K562 (cell line): ENCODE data around the gene ARHGAP28. TPM values are rescaled to one million over a fixed set of nuclear protein-coding genes. Genes with fewer than 3 reads are reported as not detected.

ENCODE experiments used
- CBX1 ChIP-seq: sonication (generic); IDR thresholded peaks from 2 replicates; pipeline ENCODE4 v1.6.1; 2016; ENCODE audit warnings: antibody characterized with exemption, low read depth, mild to moderate bottlenecking
- ELF1 ChIP-seq: fragments of 200-800 bp; sonication (Bioruptor generic); IDR thresholded peaks from 2 replicates; pipeline ENCODE4 v1.6.1; 2016; ENCODE audit warnings: missing genetic modification characterization, missing compliant biosample characterization
- FOXJ3 ChIP-seq: sonication (generic); formaldehyde crosslinking; IDR thresholded peaks from 2 replicates; pipeline ENCODE4 v1.4.0; 2020; ENCODE audit warnings: mild to moderate bottlenecking, missing genetic modification reagents
- FOXP4 ChIP-seq: sonication (generic); formaldehyde crosslinking; IDR thresholded peaks from 2 replicates; pipeline ENCODE4 v1.8.0; 2022; ENCODE audit warnings: mild to moderate bottlenecking, missing genetic modification reagents, borderline replicate concordance
- HNRNPLL ChIP-seq: fragments of 200-400 bp; formaldehyde crosslinking; IDR thresholded peaks from 2 replicates; pipeline ENCODE4 v1.6.1; 2017; ENCODE audit warnings: low read length, low read depth, mild to moderate bottlenecking; ENCODE audit not compliant: poor library complexity, severe bottlenecking
- HOXB6 ChIP-seq: fragments of 250-450 bp; sonication (Bioruptor Pico); IDR thresholded peaks from 2 replicates; pipeline ENCODE4 v1.5.1; 2022; ENCODE audit warnings: mild to moderate bottlenecking, borderline replicate concordance
- KLF1 ChIP-seq: fragments of 450-650 bp; IDR thresholded peaks from 2 replicates; pipeline ENCODE4 v1.6.1; 2016; ENCODE audit warnings: missing genetic modification characterization, missing compliant biosample characterization
- MIER1 ChIP-seq: fragments of 450-650 bp; IDR thresholded peaks from 2 replicates; pipeline ENCODE4 v1.6.1; 2016; ENCODE audit warnings: antibody characterized with exemption, mild to moderate bottlenecking, low read depth
- MXD1 ChIP-seq: fragments of 250-450 bp; sonication (Bioruptor Pico); IDR thresholded peaks from 2 replicates; pipeline ENCODE4 v1.8.0; 2021; ENCODE audit warnings: borderline replicate concordance, mild to moderate bottlenecking, moderate library complexity; ENCODE audit not compliant: poor library complexity, severe bottlenecking
- NFIC ChIP-seq: fragments of 450-650 bp; IDR thresholded peaks from 2 replicates; pipeline ENCODE4 v1.6.1; 2017; ENCODE audit warnings: mild to moderate bottlenecking, inconsistent platforms
- POLR2AphosphoS2 ChIP-seq: IDR thresholded peaks from 2 replicates; pipeline ENCODE4 v1.6.1; 2012; ENCODE audit warnings: low read length, improper control_type of control experiment
- RFX5 ChIP-seq: IDR thresholded peaks from 2 replicates; pipeline ENCODE4 v1.6.1; 2011; ENCODE audit warnings: low read depth, mild to moderate bottlenecking, improper control_type of control experiment, low read length
- polyA plus RNA-seq, 8 experiments: library from polyadenylated mRNA; depleted of rRNA in 4 of 8; stranded (reverse) in 5 of 8; unstranded in 3 of 8; fragments of >200 nt; fragmentation: Nextera tagmentation in 2 of 8; fragmentation: Illumina TruSeq in 1 of 8; extraction: Ambion mirVana in 2 of 8; extraction: Trizol in 1 of 8; gene quantifications; 2 replicates each; pipeline versions ENCODE4 v1.2.1 to v1.2.3, GENCODE V29; 2011 to 2014; ENCODE audit warnings: inconsistent platforms in 1 of 8, missing spikeins in 1 of 8
- total RNA-seq, 7 experiments: library from RNA; depleted of rRNA in 6 of 7; stranded (reverse); fragments of >200 nt in 6 of 7; fragmentation: Illumina TruSeq in 2 of 7; extraction: Trizol in 2 of 7; gene quantifications; 2 replicates each; pipeline versions ENCODE4 v1.2.1 to v1.2.3, GENCODE V29; 2011 to 2021; ENCODE audit warnings: low replicate concordance in 1 of 7
- TF ChIP-seq, protein P1 (sequence below): sonication (generic); IDR thresholded peaks from 2 replicates; pipeline ENCODE4 v1.6.1; 2016
- TF ChIP-seq, protein P2 (sequence below): fragments of 250-450 bp; sonication (Bioruptor Pico); IDR thresholded peaks from 2 replicates; pipeline ENCODE4 v1.4.0; 2020

The ARHGAP28 gene
- total and polyA plus RNA-seq, 9 of the 15 experiments (the other 6 are each of a cell fraction or from before 2014, with no cell fraction given) = 0.93 to 5.9 (median 5.0) TPM

- TF ChIP-seq, protein P1, sequence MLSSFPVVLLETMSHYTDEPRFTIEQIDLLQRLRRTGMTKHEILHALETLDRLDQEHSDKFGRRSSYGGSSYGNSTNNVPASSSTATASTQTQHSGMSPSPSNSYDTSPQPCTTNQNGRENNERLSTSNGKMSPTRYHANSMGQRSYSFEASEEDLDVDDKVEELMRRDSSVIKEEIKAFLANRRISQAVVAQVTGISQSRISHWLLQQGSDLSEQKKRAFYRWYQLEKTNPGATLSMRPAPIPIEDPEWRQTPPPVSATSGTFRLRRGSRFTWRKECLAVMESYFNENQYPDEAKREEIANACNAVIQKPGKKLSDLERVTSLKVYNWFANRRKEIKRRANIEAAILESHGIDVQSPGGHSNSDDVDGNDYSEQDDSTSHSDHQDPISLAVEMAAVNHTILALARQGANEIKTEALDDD = no peak
- no peak for TF ChIP-seq MXD1 (CRISPR knock-in tag)
- TF ChIP-seq HNRNPLL = no peak
- TF ChIP-seq ELF1 (tag) = no peak
- no peak for TF ChIP-seq FOXP4 (CRISPR knock-in tag)
- TF ChIP-seq RFX5 = no peak
- TF ChIP-seq MIER1 = no peak
- TF ChIP-seq, protein P2, sequence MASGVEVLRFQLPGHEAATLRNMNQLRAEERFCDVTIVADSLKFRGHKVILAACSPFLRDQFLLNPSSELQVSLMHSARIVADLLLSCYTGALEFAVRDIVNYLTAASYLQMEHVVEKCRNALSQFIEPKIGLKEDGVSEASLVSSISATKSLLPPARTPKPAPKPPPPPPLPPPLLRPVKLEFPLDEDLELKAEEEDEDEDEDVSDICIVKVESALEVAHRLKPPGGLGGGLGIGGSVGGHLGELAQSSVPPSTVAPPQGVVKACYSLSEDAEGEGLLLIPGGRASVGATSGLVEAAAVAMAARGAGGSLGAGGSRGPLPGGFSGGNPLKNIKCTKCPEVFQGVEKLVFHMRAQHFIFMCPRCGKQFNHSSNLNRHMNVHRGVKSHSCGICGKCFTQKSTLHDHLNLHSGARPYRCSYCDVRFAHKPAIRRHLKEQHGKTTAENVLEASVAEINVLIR (CRISPR knock-in tag) = peak; percentile 56; the same call in 1 of the 2 replicates
- no peak for TF ChIP-seq POLR2AphosphoS2
- TF ChIP-seq FOXJ3 (CRISPR knock-in tag) = no peak
- TF ChIP-seq HOXB6 (CRISPR knock-in tag) = no peak
- TF ChIP-seq CBX1 = no peak; the same call in 1 of the 2 replicates
- TF ChIP-seq KLF1 (tag) = no peak
- 0 out of 2 replicates have a peak, but pooled peaks have one; percentile 11 for TF ChIP-seq NFIC
Observed at GRCh38 chr18:6729247-6730091, at the start of gene ARHGAP28 (continued).
